ENCODE data around the gene SVBP. TPM values are rescaled to one million over a fixed set of nuclear protein-coding genes. Genes with fewer than 3 reads are reported as not detected.

Gene SVBP
- total RNA-seq, 3 donors from 2014 or later = 14.9 to 20.3 (median 15.4) TPM

- intact Hi-C loops (cut with DNase I, micrococcal nuclease) = no loop called here
- TF ChIP-seq CTCF (IDR thresholded peaks at IDR 0.05) = no peak
- no peak overlapping the region for H3K4me3 ChIP-seq
Observed at GRCh38 chr1:42806593-42806992, 10.6 kb downstream of the SVBP start.

GRCh38 chr1:42806171-42806570 is 11.0 kb downstream of the SVBP start:
- Histone ChIP-seq H3K4me3 (no peak overlapping the region), H3K36me3 (ENCODE audit: low read depth) (no peaks in the 10 kb centered on the region), H3K9me3 (peaks cover 3% of the 10 kb centered on the region), H3K4me1 (ENCODE audit: low read depth) (no peaks in the 10 kb centered on the region)
- ATAC-seq = no peak
- no peak for DNase-seq
- intact Hi-C loops (cut with DNase I, micrococcal nuclease) = no loop called here
- no peak for TF ChIP-seq CTCF (IDR thresholded peaks at IDR 0.05)

More at GRCh38 chr1:42806593-42806992, 10.6 kb downstream of the SVBP start:
- Histone ChIP-seq H3K36me3 (ENCODE audit: low read depth) (no peaks in the 10 kb centered on the region), H3K9me3 (peaks cover 3% of the 10 kb centered on the region), H3K4me1 (ENCODE audit: low read depth) (no peaks in the 10 kb centered on the region)
- DNase-seq = no peak
- ATAC-seq = no peak

- H3K4me1 ChIP-seq (ENCODE audit: low read depth) = no peaks in the 10 kb centered on the region
- DNase-seq (no peak), ATAC-seq (no peak)
- intact Hi-C loops (cut with DNase I, micrococcal nuclease) = no loop called here
- peaks cover 3% of the 10 kb centered on the region for H3K9me3 ChIP-seq
- TF ChIP-seq CTCF (IDR thresholded peaks at IDR 0.05) = no peak
- no peak overlapping the region for H3K4me3 ChIP-seq
- no peaks in the 10 kb centered on the region for H3K36me3 ChIP-seq (ENCODE audit: low read depth)
Observed at GRCh38 chr1:42801832-42802473, 15.2 kb downstream of the SVBP start.

GRCh38 chr1:42797979-42798378 is 19.2 kb downstream of the SVBP start:
- DNase-seq (no peak), ATAC-seq (no peak)
- intact Hi-C loops (cut with DNase I, micrococcal nuclease) = no loop called here
- TF ChIP-seq CTCF (IDR thresholded peaks at IDR 0.05) = no peak
- H3K4me1 ChIP-seq (ENCODE audit: low read depth) = no peaks in the 10 kb centered on the region
- H3K4me3 ChIP-seq = no peak overlapping the region
- no peaks in the 10 kb centered on the region for H3K9me3 ChIP-seq
- H3K36me3 ChIP-seq (ENCODE audit: low read depth) = no peaks in the 10 kb centered on the region

GRCh38 chr1:42797414-42797813 is 19.8 kb downstream of the SVBP start:
- TF ChIP-seq CTCF (IDR thresholded peaks at IDR 0.05) = no peak
- intact Hi-C loops (cut with DNase I, micrococcal nuclease) = no loop called here

GRCh38 chr1:42793824-42794223 is 23.4 kb downstream of the SVBP start:
- DNase-seq (no peak), ATAC-seq (no peak)
- Histone ChIP-seq H3K4me3 (no peak overlapping the region), H3K9me3 (no peaks in the 10 kb centered on the region), H3K4me1 (ENCODE audit: low read depth) (no peaks in the 10 kb centered on the region), H3K36me3 (ENCODE audit: low read depth) (no peaks in the 10 kb centered on the region)
- intact Hi-C loops (cut with DNase I, micrococcal nuclease) = no loop called here
- no peak for TF ChIP-seq CTCF (IDR thresholded peaks at IDR 0.05)

More at GRCh38 chr1:42797414-42797813, 19.8 kb downstream of the SVBP start:
- ATAC-seq (no peak), DNase-seq (no peak)
- Histone ChIP-seq H3K4me3 (no peak overlapping the region), H3K4me1 (ENCODE audit: low read depth) (no peaks in the 10 kb centered on the region), H3K9me3 (no peaks in the 10 kb centered on the region), H3K36me3 (ENCODE audit: low read depth) (no peaks in the 10 kb centered on the region)
